ENCODE data around the gene C3. TPM values are rescaled to one million over a fixed set of nuclear protein-coding genes. Genes with fewer than 3 reads are reported as not detected.

Gene C3
- total and polyA plus RNA-seq, 2 of the 13 experiments (the other 11 are each of a cell fraction or from before 2014, with no cell fraction given), result 1,455 to 6,272 TPM

GRCh38 chr19:6725513-6726231, 5.2 kb upstream of the C3 start (continued):
- TF ChIP-seq NFE2 (CRISPR knock-in tag; IDR thresholded peaks at IDR 0.05) (no peak), ELF1 (CRISPR knock-in tag; IDR thresholded peaks at IDR 0.05) (no peak), ZSCAN29 (CRISPR knock-in tag; conservative IDR thresholded peaks at IDR 0.05) (peak; percentile 88; the same call in 1 of the 2 replicates), RFX1 (IDR thresholded peaks at IDR 0.05) (no peak), NR2C2 (CRISPR knock-in tag; IDR thresholded peaks at IDR 0.05; ENCODE audit: borderline replicate concordance) (peak; percentile 66; the same call in 1 of the 2 replicates), ZNF160 (CRISPR knock-in tag; IDR thresholded peaks at IDR 0.05) (no peak), ZNF326 (CRISPR knock-in tag; IDR thresholded peaks at IDR 0.05; ENCODE audit: borderline replicate concordance) (no peak), CENPT (CRISPR knock-in tag; IDR thresholded peaks at IDR 0.05; ENCODE audit: low read depth) (no peak), HNRNPL (IDR thresholded peaks at IDR 0.05; ENCODE audit: low read depth, low read length) (no peak), RFX5 (IDR thresholded peaks at IDR 0.05; ENCODE audit: low read depth, low read length) (peak; percentile 94), TARDBP (CRISPR knock-in tag; IDR thresholded peaks at IDR 0.05) (peak; percentile 70; the same call in 1 of the 2 replicates), CENPBD1 (CRISPR knock-in tag; IDR thresholded peaks at IDR 0.05; ENCODE audit: borderline replicate concordance, low read depth) (no peak), FOXK1 (CRISPR knock-in tag; IDR thresholded peaks at IDR 0.05; ENCODE audit: borderline replicate concordance, low read depth) (no peak), ZSCAN30 (CRISPR knock-in tag; IDR thresholded peaks at IDR 0.05) (no peak), ZBTB26 (CRISPR knock-in tag; IDR thresholded peaks at IDR 0.05; ENCODE audit: borderline replicate concordance) (peak; percentile 39; the same call in 1 of the 2 replicates), ZC3H13 (CRISPR knock-in tag; IDR thresholded peaks at IDR 0.05) (no peak), DZIP1 (CRISPR knock-in tag; IDR thresholded peaks at IDR 0.05) (no peak), GABPB1 (CRISPR knock-in tag; IDR thresholded peaks at IDR 0.05) (no peak)
- TF ChIP-seq, protein P1, sequence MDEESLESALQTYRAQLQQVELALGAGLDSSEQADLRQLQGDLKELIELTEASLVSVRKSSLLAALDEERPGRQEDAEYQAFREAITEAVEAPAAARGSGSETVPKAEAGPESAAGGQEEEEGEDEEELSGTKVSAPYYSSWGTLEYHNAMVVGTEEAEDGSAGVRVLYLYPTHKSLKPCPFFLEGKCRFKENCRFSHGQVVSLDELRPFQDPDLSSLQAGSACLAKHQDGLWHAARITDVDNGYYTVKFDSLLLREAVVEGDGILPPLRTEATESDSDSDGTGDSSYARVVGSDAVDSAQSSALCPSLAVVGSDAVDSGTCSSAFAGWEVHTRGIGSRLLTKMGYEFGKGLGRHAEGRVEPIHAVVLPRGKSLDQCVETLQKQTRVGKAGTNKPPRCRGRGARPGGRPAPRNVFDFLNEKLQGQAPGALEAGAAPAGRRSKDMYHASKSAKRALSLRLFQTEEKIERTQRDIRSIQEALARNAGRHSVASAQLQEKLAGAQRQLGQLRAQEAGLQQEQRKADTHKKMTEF (CRISPR knock-in tag; IDR thresholded peaks at IDR 0.05), result no peak
- TF ChIP-seq, protein P2, sequence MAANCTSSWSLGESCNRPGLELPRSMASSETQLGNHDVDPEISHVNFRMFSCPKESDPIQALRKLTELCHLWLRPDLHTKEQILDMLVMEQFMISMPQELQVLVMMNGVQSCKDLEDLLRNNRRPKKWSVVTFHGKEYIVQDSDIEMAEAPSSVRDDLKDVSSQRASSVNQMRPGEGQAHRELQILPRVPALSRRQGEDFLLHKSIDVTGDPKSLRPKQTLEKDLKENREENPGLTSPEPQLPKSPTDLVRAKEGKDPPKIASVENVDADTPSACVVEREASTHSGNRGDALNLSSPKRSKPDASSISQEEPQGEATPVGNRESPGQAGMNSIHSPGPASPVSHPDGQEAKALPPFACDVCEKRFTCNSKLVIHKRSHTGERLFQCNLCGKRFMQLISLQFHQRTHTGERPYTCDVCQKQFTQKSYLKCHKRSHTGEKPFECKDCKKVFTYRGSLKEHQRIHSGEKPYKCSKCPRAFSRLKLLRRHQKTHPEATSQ (CRISPR knock-in tag; IDR thresholded peaks at IDR 0.05; ENCODE audit: borderline replicate concordance), result no peak
- TF ChIP-seq, protein P3, sequence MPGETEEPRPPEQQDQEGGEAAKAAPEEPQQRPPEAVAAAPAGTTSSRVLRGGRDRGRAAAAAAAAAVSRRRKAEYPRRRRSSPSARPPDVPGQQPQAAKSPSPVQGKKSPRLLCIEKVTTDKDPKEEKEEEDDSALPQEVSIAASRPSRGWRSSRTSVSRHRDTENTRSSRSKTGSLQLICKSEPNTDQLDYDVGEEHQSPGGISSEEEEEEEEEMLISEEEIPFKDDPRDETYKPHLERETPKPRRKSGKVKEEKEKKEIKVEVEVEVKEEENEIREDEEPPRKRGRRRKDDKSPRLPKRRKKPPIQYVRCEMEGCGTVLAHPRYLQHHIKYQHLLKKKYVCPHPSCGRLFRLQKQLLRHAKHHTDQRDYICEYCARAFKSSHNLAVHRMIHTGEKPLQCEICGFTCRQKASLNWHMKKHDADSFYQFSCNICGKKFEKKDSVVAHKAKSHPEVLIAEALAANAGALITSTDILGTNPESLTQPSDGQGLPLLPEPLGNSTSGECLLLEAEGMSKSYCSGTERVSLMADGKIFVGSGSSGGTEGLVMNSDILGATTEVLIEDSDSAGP (CRISPR knock-in tag; IDR thresholded peaks at IDR 0.05; ENCODE audit: borderline replicate concordance), result 0 out of 2 replicates have a peak, but pooled peaks have one; percentile 31
